Measurements from ENCODE around the gene KLF6. TPM values are rescaled to one million over a fixed set of nuclear protein-coding genes. Genes with fewer than 3 reads are reported as not detected.
A peak's percentile ranks its signal among the peaks of the same experiment; 100 is the strongest.

The KLF6 gene
- total and polyA plus RNA-seq, 9 of the 15 experiments (the other 6 are each of a cell fraction or from before 2014, with no cell fraction given), result 3.2 to 23.9 (median 8.0) TPM

DNA sequence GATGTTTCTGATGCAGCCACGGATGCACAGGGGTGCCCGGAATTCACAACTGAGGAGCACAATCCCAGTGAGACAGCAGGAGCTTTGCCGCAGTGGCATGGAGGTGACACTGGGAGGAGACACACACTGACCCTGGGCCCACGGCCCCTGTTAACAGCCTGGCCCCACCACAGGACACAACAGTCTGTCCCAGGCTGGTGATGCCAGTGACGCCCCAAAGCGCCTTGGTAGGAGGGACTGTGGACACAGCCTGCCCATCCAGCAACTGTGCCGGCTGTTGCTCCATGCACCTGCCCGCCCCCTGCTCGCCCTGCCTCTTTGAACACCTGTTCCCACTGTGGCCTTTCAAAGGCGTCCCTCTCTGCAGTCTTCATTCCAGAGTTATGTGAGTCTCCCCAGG lies 49.8 kb downstream of the KLF6 start:
- Histone ChIP-seq H3K36me3 (ENCODE audit: control insufficient read depth, insufficient read depth, low read length) (no peaks in the 10 kb centered on the region), H3K4me1 (replicated peaks in 1 of 2; ENCODE audit: control insufficient read depth in 2 of 2, insufficient read depth in 2 of 2, low read length in 2 of 2) (peaks cover 0 to 4% of the 10 kb centered on the region in 2 experiments; a peak in 1 of 5 replicates), H3K9me3 (replicated peaks; ENCODE audit: control insufficient read depth, insufficient read depth, low read depth, low read length) (no peaks in the 10 kb centered on the region), H2AFZ (ENCODE audit: low read depth, low read length) (no peak overlapping the region), H3K27me3 (ENCODE audit: control insufficient read depth in 2 of 2, insufficient read depth in 2 of 2, low read length in 2 of 2) (no peaks in the 10 kb centered on the region), H3K79me2 (ENCODE audit: control insufficient read depth, insufficient read depth, low read length) (no peaks in the 10 kb centered on the region), H3K27ac (ENCODE audit: extremely low read depth, low read depth, low read length) (no peak overlapping the region), H4K20me1 (replicated peaks; ENCODE audit: control insufficient read depth, insufficient read depth, low read length) (no peaks in the 10 kb centered on the region), H3K4me3 (no peak overlapping the region), H3K4me2 (ENCODE audit: insufficient read depth, low read length) (no peak overlapping the region), H3K9me1 (ENCODE audit: control insufficient read depth, insufficient read depth, low read length) (no peaks in the 10 kb centered on the region), H3K9ac (ENCODE audit: insufficient read depth in 1 of 2, low read depth in 2 of 2, low read length in 2 of 2) (no peak overlapping the region)
- in situ Hi-C loops (cut with MboI) (no loop called here), intact Hi-C loops (cut with micrococcal nuclease) (no loop called here)
- peak in 2 of 4 experiments; percentile 18 to 21 for DNase-seq (ENCODE audit: extremely low read depth in 1 of 4, low spot score in 3 of 4)
- 39% methylated on average over 10 of the region's 10 CpGs for WGBS (ENCODE audit: insufficient coverage, low coverage, missing lambda C conversion rate)
- ChIA-PET POLR2A (interaction anchor here (0.8 kb wide), 1 partner anchor 10 kb away, joined by 3 read pairs; no protein-coding TSS in a partner anchor), CTCF (ENCODE audit: low intra/inter-chr PET ratio) (no interaction called here)
- no TSS peak for BruUV-seq (replicated peaks)
- peak; percentile 91 for ATAC-seq
- FAIRE-seq, result no peak
- no peak for TF ChIP-seq ZNF217 (CRISPR knock-in tag; IDR thresholded peaks at IDR 0.05)
- peak in 1 of 2 experiments; percentile 72; a peak in 3 of 4 replicates for TF ChIP-seq RAD21 (CRISPR knock-in tag; conservative IDR thresholded peaks at IDR 0.05 in 1 of 2, IDR thresholded peaks at IDR 0.05 in 1 of 2)
- TF ChIP-seq, protein P1, sequence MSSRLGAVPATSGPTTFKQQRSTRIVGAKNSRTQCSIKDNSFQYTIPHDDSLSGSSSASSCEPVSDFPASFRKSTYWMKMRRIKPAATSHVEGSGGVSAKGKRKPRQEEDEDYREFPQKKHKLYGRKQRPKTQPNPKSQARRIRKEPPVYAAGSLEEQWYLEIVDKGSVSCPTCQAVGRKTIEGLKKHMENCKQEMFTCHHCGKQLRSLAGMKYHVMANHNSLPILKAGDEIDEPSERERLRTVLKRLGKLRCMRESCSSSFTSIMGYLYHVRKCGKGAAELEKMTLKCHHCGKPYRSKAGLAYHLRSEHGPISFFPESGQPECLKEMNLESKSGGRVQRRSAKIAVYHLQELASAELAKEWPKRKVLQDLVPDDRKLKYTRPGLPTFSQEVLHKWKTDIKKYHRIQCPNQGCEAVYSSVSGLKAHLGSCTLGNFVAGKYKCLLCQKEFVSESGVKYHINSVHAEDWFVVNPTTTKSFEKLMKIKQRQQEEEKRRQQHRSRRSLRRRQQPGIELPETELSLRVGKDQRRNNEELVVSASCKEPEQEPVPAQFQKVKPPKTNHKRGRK (tag; IDR thresholded peaks at IDR 0.05), result no peak
- no peak for TF ChIP-seq POLR2AphosphoS5 (IDR thresholded peaks at IDR 0.05; ENCODE audit: control insufficient read depth, insufficient read depth, low read depth, low read length)
- TF ChIP-seq, protein P2, sequence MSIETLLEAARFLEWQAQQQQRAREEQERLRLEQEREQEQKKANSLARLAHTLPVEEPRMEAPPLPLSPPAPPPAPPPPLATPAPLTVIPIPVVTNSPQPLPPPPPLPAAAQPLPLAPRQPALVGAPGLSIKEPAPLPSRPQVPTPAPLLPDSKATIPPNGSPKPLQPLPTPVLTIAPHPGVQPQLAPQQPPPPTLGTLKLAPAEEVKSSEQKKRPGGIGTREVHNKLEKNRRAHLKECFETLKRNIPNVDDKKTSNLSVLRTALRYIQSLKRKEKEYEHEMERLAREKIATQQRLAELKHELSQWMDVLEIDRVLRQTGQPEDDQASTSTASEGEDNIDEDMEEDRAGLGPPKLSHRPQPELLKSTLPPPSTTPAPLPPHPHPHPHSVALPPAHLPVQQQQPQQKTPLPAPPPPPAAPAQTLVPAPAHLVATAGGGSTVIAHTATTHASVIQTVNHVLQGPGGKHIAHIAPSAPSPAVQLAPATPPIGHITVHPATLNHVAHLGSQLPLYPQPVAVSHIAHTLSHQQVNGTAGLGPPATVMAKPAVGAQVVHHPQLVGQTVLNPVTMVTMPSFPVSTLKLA (conservative IDR thresholded peaks at IDR 0.05), result no peak
- TF ChIP-seq JUN (IDR thresholded peaks at IDR 0.05; ENCODE audit: borderline replicate concordance, low read depth, low read length), result no peak
- TF ChIP-seq JUN (CRISPR knock-in tag; IDR thresholded peaks at IDR 0.05; ENCODE audit: borderline replicate concordance), result no peak
- TF ChIP-seq, protein P3, sequence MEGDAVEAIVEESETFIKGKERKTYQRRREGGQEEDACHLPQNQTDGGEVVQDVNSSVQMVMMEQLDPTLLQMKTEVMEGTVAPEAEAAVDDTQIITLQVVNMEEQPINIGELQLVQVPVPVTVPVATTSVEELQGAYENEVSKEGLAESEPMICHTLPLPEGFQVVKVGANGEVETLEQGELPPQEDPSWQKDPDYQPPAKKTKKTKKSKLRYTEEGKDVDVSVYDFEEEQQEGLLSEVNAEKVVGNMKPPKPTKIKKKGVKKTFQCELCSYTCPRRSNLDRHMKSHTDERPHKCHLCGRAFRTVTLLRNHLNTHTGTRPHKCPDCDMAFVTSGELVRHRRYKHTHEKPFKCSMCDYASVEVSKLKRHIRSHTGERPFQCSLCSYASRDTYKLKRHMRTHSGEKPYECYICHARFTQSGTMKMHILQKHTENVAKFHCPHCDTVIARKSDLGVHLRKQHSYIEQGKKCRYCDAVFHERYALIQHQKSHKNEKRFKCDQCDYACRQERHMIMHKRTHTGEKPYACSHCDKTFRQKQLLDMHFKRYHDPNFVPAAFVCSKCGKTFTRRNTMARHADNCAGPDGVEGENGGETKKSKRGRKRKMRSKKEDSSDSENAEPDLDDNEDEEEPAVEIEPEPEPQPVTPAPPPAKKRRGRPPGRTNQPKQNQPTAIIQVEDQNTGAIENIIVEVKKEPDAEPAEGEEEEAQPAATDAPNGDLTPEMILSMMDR (IDR thresholded peaks at IDR 0.05 in 2 of 3, conservative IDR thresholded peaks at IDR 0.05 in 1 of 3; ENCODE audit: insufficient read depth in 2 of 3, low read depth in 1 of 3, low read length in 3 of 3), result peak; percentile 38 to 39 (median 38); a peak in 4 of 6 replicates
- TF ChIP-seq ZNF668 (CRISPR knock-in tag; IDR thresholded peaks at IDR 0.05), result no peak
- TF ChIP-seq STAG1 (CRISPR knock-in tag; IDR thresholded peaks at IDR 0.05; ENCODE audit: borderline replicate concordance), result peak; percentile 50; the same call in 1 of the 2 replicates
- TF ChIP-seq ERF (CRISPR knock-in tag; IDR thresholded peaks at IDR 0.05), result no peak
- TF ChIP-seq SMC3 (conservative IDR thresholded peaks at IDR 0.05; ENCODE audit: insufficient read depth, low read depth, low read length), result 0 out of 2 replicates have a peak, but pooled peaks have one; percentile 18
- TF ChIP-seq L3MBTL2 (IDR thresholded peaks at IDR 0.05), result no peak
- TF ChIP-seq SNIP1 (IDR thresholded peaks at IDR 0.05; ENCODE audit: low read depth), result no peak
- TF ChIP-seq SRSF1 (IDR thresholded peaks at IDR 0.05; ENCODE audit: low read depth, low read length), result no peak
- no peak for TF ChIP-seq YBX1 (IDR thresholded peaks at IDR 0.05)

Measured in K562 (cell line).